Measurements from ENCODE around the gene SNX30. TPM values are rescaled to one million over a fixed set of nuclear protein-coding genes. Genes with fewer than 3 reads are reported as not detected.

SNX30 gene
- total and polyA plus RNA-seq, 2 donors (not counting 1 experiment from before 2014, with no cell fraction given), result 3.8 to 20.6 TPM

DNA sequence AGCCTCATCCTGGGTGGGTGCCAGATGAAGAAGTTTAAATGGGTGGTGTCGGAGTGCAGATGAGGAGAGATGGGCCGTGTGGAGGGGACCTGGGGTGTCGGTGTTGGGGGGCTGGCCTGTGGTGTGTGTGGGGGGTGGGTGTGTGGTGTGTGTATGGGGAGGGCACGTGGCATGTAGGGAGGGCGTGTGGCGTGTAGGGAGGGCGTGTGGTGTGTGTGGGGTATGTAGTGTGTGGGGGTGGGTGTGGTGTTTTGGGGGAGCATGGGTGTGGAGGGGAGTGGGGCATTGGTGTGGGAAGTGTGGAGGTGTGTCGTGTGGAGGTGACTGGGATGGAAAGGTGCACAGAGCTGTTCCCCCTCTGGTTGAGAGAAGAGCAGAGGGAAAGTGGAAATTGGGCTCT lies 105.6 kb downstream of the SNX30 start:
- no peak overlapping the region for H3K4me3 ChIP-seq (ENCODE audit: control extremely low read depth in 1 of 5, extremely low read depth in 1 of 5, insufficient read depth in 1 of 5, low read depth in 2 of 5, low read length in 4 of 5)
- ATAC-seq (ENCODE audit: low read depth) (no peak), DNase-seq (no peak)
- H4K20me1 ChIP-seq (ENCODE audit: control insufficient read depth, insufficient read depth, low read length, poor library complexity, severe bottlenecking), result no peaks in the 10 kb centered on the region
- H3K4me2 ChIP-seq (replicated peaks; ENCODE audit: low read depth, low read length, poor library complexity, severe bottlenecking), result no peak overlapping the region
- 95% methylated on average over 8 of the region's 8 CpGs for WGBS (ENCODE audit: insufficient coverage)
- CTCF ChIA-PET, result interaction anchor here (3.1 kb wide), 1 partner anchor 11 kb away, joined by 13 read pairs; no protein-coding TSS in a partner anchor
- H3K27me3 ChIP-seq (replicated peaks in 1 of 4; ENCODE audit: control extremely low read depth in 1 of 4, control insufficient read depth in 3 of 4, insufficient read depth in 4 of 4, low read length in 3 of 4), result no peaks in the 10 kb centered on the region
- no peak overlapping the region for H3K9ac ChIP-seq (ENCODE audit: low read length)
- no peak overlapping the region for H3K27ac ChIP-seq (ENCODE audit: low read length in 2 of 2)
- intact Hi-C loops (cut with micrococcal nuclease), result no loop called here
- no peak overlapping the region for H3K4me3 Mint-ChIP-seq
- H3K36me3 ChIP-seq (replicated peaks in 1 of 2; ENCODE audit: control extremely low read depth in 1 of 2, control insufficient read depth in 1 of 2, extremely low read depth in 1 of 2, insufficient read depth in 2 of 2, low read length in 1 of 2), result peaks cover 0 to 6% of the 10 kb centered on the region in 2 experiments
- no peaks in the 10 kb centered on the region for H3K9me3 ChIP-seq (ENCODE audit: control extremely low read depth in 1 of 3, control insufficient read depth in 2 of 3, insufficient read depth in 1 of 3, low read length in 2 of 3)
- H3K4me1 Mint-ChIP-seq, result peaks cover 31% of the 10 kb centered on the region
- peaks cover 20 to 23% of the 10 kb centered on the region in 2 donors for H3K4me1 ChIP-seq (ENCODE audit: control insufficient read depth in 2 of 2, insufficient read depth in 2 of 2, low read length in 2 of 2)
- H3K27me3 Mint-ChIP-seq, result no peaks in the 10 kb centered on the region
- POLR2A ChIA-PET, result no interaction called here
- no peaks in the 10 kb centered on the region for H3K9me3 Mint-ChIP-seq (ENCODE audit: insufficient read depth)
- H2AFZ ChIP-seq (ENCODE audit: insufficient read depth, low read depth, low read length, poor library complexity, severe bottlenecking), result no peak overlapping the region
- TF ChIP-seq EZH2 (IDR thresholded peaks at IDR 0.05; ENCODE audit: borderline replicate concordance, insufficient read depth, low read depth, low read length, poor library complexity, severe bottlenecking), result no peak
- TF ChIP-seq, protein P1, sequence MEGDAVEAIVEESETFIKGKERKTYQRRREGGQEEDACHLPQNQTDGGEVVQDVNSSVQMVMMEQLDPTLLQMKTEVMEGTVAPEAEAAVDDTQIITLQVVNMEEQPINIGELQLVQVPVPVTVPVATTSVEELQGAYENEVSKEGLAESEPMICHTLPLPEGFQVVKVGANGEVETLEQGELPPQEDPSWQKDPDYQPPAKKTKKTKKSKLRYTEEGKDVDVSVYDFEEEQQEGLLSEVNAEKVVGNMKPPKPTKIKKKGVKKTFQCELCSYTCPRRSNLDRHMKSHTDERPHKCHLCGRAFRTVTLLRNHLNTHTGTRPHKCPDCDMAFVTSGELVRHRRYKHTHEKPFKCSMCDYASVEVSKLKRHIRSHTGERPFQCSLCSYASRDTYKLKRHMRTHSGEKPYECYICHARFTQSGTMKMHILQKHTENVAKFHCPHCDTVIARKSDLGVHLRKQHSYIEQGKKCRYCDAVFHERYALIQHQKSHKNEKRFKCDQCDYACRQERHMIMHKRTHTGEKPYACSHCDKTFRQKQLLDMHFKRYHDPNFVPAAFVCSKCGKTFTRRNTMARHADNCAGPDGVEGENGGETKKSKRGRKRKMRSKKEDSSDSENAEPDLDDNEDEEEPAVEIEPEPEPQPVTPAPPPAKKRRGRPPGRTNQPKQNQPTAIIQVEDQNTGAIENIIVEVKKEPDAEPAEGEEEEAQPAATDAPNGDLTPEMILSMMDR (IDR thresholded peaks at IDR 0.05), result no peak
- H3K27ac Mint-ChIP-seq, result no peak overlapping the region
- H3K79me2 ChIP-seq (ENCODE audit: control insufficient read depth, insufficient read depth, low read length), result no peaks in the 10 kb centered on the region

DNA sequence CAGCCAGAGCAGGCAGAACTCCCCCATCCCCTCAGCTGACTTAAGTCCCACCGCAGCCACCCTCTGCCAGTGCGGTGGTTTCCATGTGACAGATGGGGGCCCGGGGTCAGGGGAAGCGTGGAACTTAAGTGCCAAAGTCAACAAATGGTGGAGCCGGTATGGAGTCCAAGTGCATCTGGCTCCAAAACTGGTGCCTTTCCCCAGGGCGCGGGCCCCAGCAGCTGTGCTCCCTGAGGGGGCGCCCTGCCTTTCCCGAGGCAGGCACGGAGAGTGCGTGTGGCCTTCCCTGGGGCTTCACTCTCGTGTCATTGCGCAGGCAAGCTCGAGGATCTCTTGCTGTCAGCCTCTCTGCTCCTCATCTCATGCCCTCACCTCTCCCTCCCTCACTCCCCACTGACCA lies 106.3 kb downstream of the SNX30 start:
- 98% methylated on average over 11 of the region's 14 CpGs for WGBS (ENCODE audit: insufficient coverage)
- no peak for DNase-seq
- Mint-ChIP-seq H3K27me3 (no peaks in the 10 kb centered on the region), H3K4me3 (no peak overlapping the region), H3K4me1 (peaks cover 38% of the 10 kb centered on the region), H3K9me3 (ENCODE audit: insufficient read depth) (no peaks in the 10 kb centered on the region), H3K27ac (no peak overlapping the region)
- ChIA-PET POLR2A (no interaction called here), CTCF (interaction anchor here (0.8 to 2.6 kb wide), 4 partner anchors 12 to 64 kb away, joined by 3 to 19 read pairs (median 4); no protein-coding TSS in a partner anchor)
- Histone ChIP-seq H3K27ac (ENCODE audit: low read length in 2 of 2) (no peak overlapping the region), H2AFZ (ENCODE audit: insufficient read depth, low read depth, low read length, poor library complexity, severe bottlenecking) (no peak overlapping the region), H3K4me3 (ENCODE audit: control extremely low read depth in 1 of 5, extremely low read depth in 1 of 5, insufficient read depth in 1 of 5, low read depth in 2 of 5, low read length in 4 of 5) (no peak overlapping the region), H3K79me2 (ENCODE audit: control insufficient read depth, insufficient read depth, low read length) (no peaks in the 10 kb centered on the region), H3K9ac (ENCODE audit: low read length) (no peak overlapping the region), H3K36me3 (replicated peaks in 1 of 2; ENCODE audit: control extremely low read depth in 1 of 2, control insufficient read depth in 1 of 2, extremely low read depth in 1 of 2, insufficient read depth in 2 of 2, low read length in 1 of 2) (peaks cover 0 to 6% of the 10 kb centered on the region in 2 experiments), H3K4me2 (replicated peaks; ENCODE audit: low read depth, low read length, poor library complexity, severe bottlenecking) (no peak overlapping the region), H3K27me3 (replicated peaks in 1 of 4; ENCODE audit: control extremely low read depth in 1 of 4, control insufficient read depth in 3 of 4, insufficient read depth in 4 of 4, low read length in 3 of 4) (no peaks in the 10 kb centered on the region), H4K20me1 (ENCODE audit: control insufficient read depth, insufficient read depth, low read length, poor library complexity, severe bottlenecking) (no peaks in the 10 kb centered on the region), H3K9me3 (ENCODE audit: control extremely low read depth in 1 of 3, control insufficient read depth in 2 of 3, insufficient read depth in 1 of 3, low read length in 2 of 3) (no peaks in the 10 kb centered on the region), H3K4me1 (ENCODE audit: control insufficient read depth in 2 of 2, insufficient read depth in 2 of 2, low read length in 2 of 2) (peaks cover 26 to 29% of the 10 kb centered on the region in 2 donors)
- TF ChIP-seq, protein P1 (IDR thresholded peaks at IDR 0.05), result no peak
- TF ChIP-seq EZH2 (IDR thresholded peaks at IDR 0.05; ENCODE audit: borderline replicate concordance, insufficient read depth, low read depth, low read length, poor library complexity, severe bottlenecking), result no peak
- intact Hi-C loops (cut with micrococcal nuclease), result no loop called here
- no peak for ATAC-seq (ENCODE audit: low read depth)

Data from B cell (primary cell).